Right ventricle myocardium inferior (tissue), 1 donor: ENCODE measurements around the gene CDKN2B. TPM values are rescaled to one million over a fixed set of nuclear protein-coding genes. Genes with fewer than 3 reads are reported as not detected.

ENCODE experiments used
- ATAC-seq: fragments of 200-7000 bp; cut with Tn5 transposase; one replicate; pipeline ENCODE4 v1.9.1; 2020; ENCODE audit warnings: mild to moderate bottlenecking, moderate library complexity
- DNase-seq: peaks from one replicate; pipeline ENCODE4 v3.0.0; 2021; ENCODE audit errors: missing footprints
- intact Hi-C: fragments of 100-400 bp; cut with DNase I; formaldehyde crosslinking; loops from one replicate; pipeline ENCODE4 v1.11.0; 2022
- total RNA-seq: library from RNA; stranded (reverse); fragmentation: NEBNext Ultra II Directional; extraction: Animal tissue kit (Norgen Biotek cat#: 25700); gene quantifications from one replicate; pipeline ENCODE4 v1.2.1, GENCODE V29; 2021
- donor health status: DM: no; HTN: yes; CAD: no; lungs with severe emphysema.

The CDKN2B gene
- total RNA-seq, 1 donor from 2014 or later = 3.0 TPM

- DNase-seq = no peak
- intact Hi-C loops = no loop called here
- no peak for ATAC-seq
These were observed 11.1 kb downstream of the CDKN2B start for GRCh38 chr9:21998026-21998425.

GRCh38 chr9:21997480-21997879 is 11.6 kb downstream of the CDKN2B start:
- intact Hi-C loops = no loop called here
- DNase-seq = no peak
- no peak for ATAC-seq

GRCh38 chr9:21996858-21997257 is 12.2 kb downstream of the CDKN2B start:
- ATAC-seq (no peak), DNase-seq (no peak)
- intact Hi-C loops = no loop called here

GRCh38 chr9:21996438-21996837 is 12.7 kb downstream of the CDKN2B start:
- no peak for ATAC-seq
- intact Hi-C loops = no loop called here
- DNase-seq = peak; percentile 55

- peak; percentile 74 for DNase-seq
- intact Hi-C loops = no loop called here
These were observed 13.3 kb downstream of the CDKN2B start for GRCh38 chr9:21995666-21996398.

GRCh38 chr9:21995006-21995665 is 14.0 kb downstream of the CDKN2B start:
- DNase-seq (peak; percentile 86), ATAC-seq (peak; percentile 87)
- intact Hi-C loops = no loop called here

More at GRCh38 chr9:21995666-21996398, 13.3 kb downstream of the CDKN2B start:
- ATAC-seq = peak; percentile 77

- DNase-seq (peak; percentile 60), ATAC-seq (peak; percentile 55)
- intact Hi-C loops = no loop called here
These were observed 14.5 kb downstream of the CDKN2B start, which contains the start of gene CDKN2B-AS1 for GRCh38 chr9:21994556-21995005. Gene CDKN2B-AS1, plus strand, starts transcription at chr9:21994791.

GRCh38 chr9:21993893-21994555 is 15.1 kb downstream of the CDKN2B start, which contains the start of gene CDKN2A:
Gene CDKN2A, minus strand, starts transcription at chr9:21994392.
- intact Hi-C loops = no loop called here
- ATAC-seq = peak; percentile 26
- peak; percentile 74 for DNase-seq

- DNase-seq (no peak), ATAC-seq (no peak)
- intact Hi-C loops = no loop called here
These were observed 16.1 kb downstream of the CDKN2B start for GRCh38 chr9:21993007-21993406.

- DNase-seq = no peak
- intact Hi-C loops = no loop called here
- ATAC-seq = no peak
These were observed 17.8 kb downstream of the CDKN2B start for GRCh38 chr9:21991072-21991959.

GRCh38 chr9:21989440-21990189 is 19.5 kb downstream of the CDKN2B start:
- no peak for ATAC-seq
- DNase-seq = peak; percentile 64
- intact Hi-C loops = no loop called here

- DNase-seq = no peak
- no peak for ATAC-seq
- intact Hi-C loops = no loop called here
These were observed 20.8 kb downstream of the CDKN2B start for GRCh38 chr9:21988056-21988990.

- intact Hi-C loops = no loop called here
These were observed 23.0 kb downstream of the CDKN2B start for GRCh38 chr9:21985964-21986667.

GRCh38 chr9:21984101-21984500 is 25.0 kb downstream of the CDKN2B start:
- intact Hi-C loops = no loop called here
- ATAC-seq (no peak), DNase-seq (no peak)

More at GRCh38 chr9:21985964-21986667, 23.0 kb downstream of the CDKN2B start:
- DNase-seq (no peak), ATAC-seq (no peak)

- no peak for DNase-seq
- intact Hi-C loops = loop anchor here (1.0 kb wide), 1 partner anchor 8 kb away; no protein-coding TSS in a partner anchor
- ATAC-seq = no peak
These were observed 25.6 kb downstream of the CDKN2B start for GRCh38 chr9:21983561-21983935.

GRCh38 chr9:21982861-21983560 is 26.1 kb downstream of the CDKN2B start:
- intact Hi-C loops = loop anchor here (1.0 kb wide), 1 partner anchor 8 kb away; no protein-coding TSS in a partner anchor
- ATAC-seq = no peak
- DNase-seq = no peak
